Ectodermal cell (in vitro differentiated cells): ENCODE measurements around the gene RER1.

Experiments
- H3K27ac ChIP-seq: 2 replicates; pipeline ENCODE4 v1.7.0; 2013; ENCODE audit warnings: mild to moderate bottlenecking, low read depth, low read length; ENCODE audit not compliant: insufficient read depth, poor library complexity, severe bottlenecking
- H3K27me3 ChIP-seq: 2 replicates; pipeline ENCODE4 v1.7.0; 2013; ENCODE audit warnings: mild to moderate bottlenecking, low read length; ENCODE audit not compliant: insufficient read depth, control insufficient read depth, poor library complexity, severe bottlenecking
- H3K36me3 ChIP-seq: one replicate; pipeline ENCODE4 v1.7.0; 2013; ENCODE audit warnings: low read length; ENCODE audit not compliant: control insufficient read depth, insufficient read depth
- H3K4me1 ChIP-seq: one replicate; pipeline ENCODE4 v1.7.0; 2013; ENCODE audit warnings: low read length; ENCODE audit not compliant: control insufficient read depth, insufficient read depth
- H3K4me3 ChIP-seq: 2 replicates; pipeline ENCODE4 v1.7.0; 2013; ENCODE audit warnings: low read depth, low read length, control low read depth; ENCODE audit not compliant: insufficient read depth
- H3K9me3 ChIP-seq: 2 replicates; pipeline ENCODE4 v1.7.0; 2013; ENCODE audit warnings: mild to moderate bottlenecking, low read length, moderate library complexity; ENCODE audit not compliant: control insufficient read depth
- WGBS, 2 experiments: methylation state at CpG; one replicate each; pipeline ENCODE4 v1.1.7; 2013; ENCODE audit warnings: missing lambda C conversion rate in 2 of 2; 5-methylcytosine and 5-hydroxymethylcytosine counted together

Gene RER1

GRCh38 chr1:2394220-2394619 lies 2.6 kb downstream of the RER1 start:
- H3K9me3 ChIP-seq = no peaks in the 10 kb centered on the region
- WGBS, 2 experiments = 96 to 97% methylated on average over 7 of the region's 7 CpGs
- H3K27ac ChIP-seq = no peak overlapping the region
- H3K27me3 ChIP-seq = no peaks in the 10 kb centered on the region
- H3K36me3 ChIP-seq = peaks cover 14% of the 10 kb centered on the region
- H3K4me1 ChIP-seq = peaks cover 11% of the 10 kb centered on the region
- no peak overlapping the region for H3K4me3 ChIP-seq

GRCh38 chr1:2394761-2395160 lies 3.1 kb downstream of the RER1 start:
- 94 to 96% methylated on average over 11 of the region's 11 CpGs for WGBS, 2 experiments
- H3K27me3 ChIP-seq = no peaks in the 10 kb centered on the region
- H3K9me3 ChIP-seq = no peaks in the 10 kb centered on the region
- H3K36me3 ChIP-seq = peaks cover 18% of the 10 kb centered on the region
- H3K4me1 ChIP-seq = peaks cover 11% of the 10 kb centered on the region
- no peak overlapping the region for H3K4me3 ChIP-seq
- no peak overlapping the region for H3K27ac ChIP-seq

GRCh38 chr1:2395245-2395644 lies 3.6 kb downstream of the RER1 start:
- 90 to 91% methylated on average over 10 of the region's 10 CpGs for WGBS, 2 experiments
- H3K4me3 ChIP-seq = no peak overlapping the region
- H3K27ac ChIP-seq = no peak overlapping the region
- no peaks in the 10 kb centered on the region for H3K27me3 ChIP-seq
- H3K4me1 ChIP-seq = peaks cover 8% of the 10 kb centered on the region
- H3K9me3 ChIP-seq = no peaks in the 10 kb centered on the region
- peaks cover 22% of the 10 kb centered on the region for H3K36me3 ChIP-seq

DNA sequence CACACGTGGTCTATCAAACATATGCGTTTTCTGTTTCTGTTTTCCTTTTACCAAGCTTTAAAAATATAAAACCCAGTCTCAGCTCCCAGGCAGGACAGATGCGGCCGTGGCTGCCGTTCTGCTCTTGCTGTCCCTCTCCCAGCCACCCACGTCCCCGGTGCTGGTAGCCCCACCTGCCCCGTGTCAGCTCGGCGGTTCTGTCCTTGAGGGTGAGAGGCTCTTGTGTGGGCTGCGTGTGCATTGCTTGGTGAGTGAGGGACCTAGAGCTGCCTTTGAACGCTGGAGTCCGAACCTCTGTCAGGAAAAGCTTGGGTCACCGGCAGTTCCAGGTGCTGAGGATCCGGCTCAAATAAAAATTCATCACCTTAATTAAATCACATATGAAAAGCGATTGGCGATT lies 4.4 kb downstream of the RER1 start:
- Histone ChIP-seq H3K9me3 (no peaks in the 10 kb centered on the region), H3K4me3 (no peak overlapping the region), H3K36me3 (peaks cover 26% of the 10 kb centered on the region), H3K27ac (no peak overlapping the region), H3K4me1 (peaks cover 5% of the 10 kb centered on the region), H3K27me3 (no peaks in the 10 kb centered on the region)
- 90 to 94% methylated on average over 14 to 15 of the region's 17 CpGs for WGBS, 2 experiments

- 96 to 98% methylated on average over 5 of the region's 5 CpGs for WGBS, 2 experiments
- no peaks in the 10 kb centered on the region for H3K27me3 ChIP-seq
- H3K4me3 ChIP-seq = no peak overlapping the region
- H3K27ac ChIP-seq = no peak overlapping the region
- peaks cover 5% of the 10 kb centered on the region for H3K4me1 ChIP-seq
- no peaks in the 10 kb centered on the region for H3K9me3 ChIP-seq
- peaks cover 26% of the 10 kb centered on the region for H3K36me3 ChIP-seq
These were observed 4.8 kb downstream of the RER1 start for GRCh38 chr1:2396476-2396875.

DNA sequence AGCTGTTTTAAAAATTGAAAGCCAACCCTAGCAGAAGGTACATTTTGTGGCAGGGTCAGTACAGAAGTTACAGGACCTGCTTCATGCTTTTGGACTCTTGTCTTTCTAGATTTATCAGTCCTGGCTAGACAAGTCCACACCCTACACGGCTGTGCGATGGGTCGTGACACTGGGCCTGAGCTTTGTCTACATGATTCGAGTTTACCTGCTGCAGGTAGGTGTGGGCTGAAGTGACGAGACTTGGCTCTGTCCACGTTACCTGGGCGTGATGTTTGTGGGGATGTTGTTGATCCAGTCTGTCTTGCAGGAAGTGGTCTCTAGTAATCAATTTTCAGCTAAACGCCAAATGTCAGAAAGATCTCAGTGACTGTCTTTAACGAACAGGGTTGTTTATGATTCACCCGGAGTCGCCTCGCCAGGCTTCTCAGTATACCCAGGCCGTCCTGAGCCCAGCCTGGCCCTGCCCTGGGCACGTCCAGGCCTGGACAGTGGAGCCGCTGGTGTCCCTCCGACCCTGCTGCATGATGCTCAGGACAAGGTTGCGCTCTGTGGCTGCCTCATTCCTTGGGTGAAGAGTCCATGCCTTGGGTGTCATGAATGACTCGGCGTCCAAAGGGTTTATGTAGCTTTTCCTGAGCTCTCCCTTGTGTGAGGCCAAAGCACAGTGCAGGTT lies 5.5 kb downstream of the RER1 start:
- peaks cover 26% of the 10 kb centered on the region for H3K36me3 ChIP-seq
- 96 to 97% methylated on average over 19 of the region's 19 CpGs for WGBS, 2 experiments
- no peak overlapping the region for H3K4me3 ChIP-seq
- no peak overlapping the region for H3K27ac ChIP-seq
- peaks cover 5% of the 10 kb centered on the region for H3K4me1 ChIP-seq
- no peaks in the 10 kb centered on the region for H3K27me3 ChIP-seq
- H3K9me3 ChIP-seq = no peaks in the 10 kb centered on the region

DNA sequence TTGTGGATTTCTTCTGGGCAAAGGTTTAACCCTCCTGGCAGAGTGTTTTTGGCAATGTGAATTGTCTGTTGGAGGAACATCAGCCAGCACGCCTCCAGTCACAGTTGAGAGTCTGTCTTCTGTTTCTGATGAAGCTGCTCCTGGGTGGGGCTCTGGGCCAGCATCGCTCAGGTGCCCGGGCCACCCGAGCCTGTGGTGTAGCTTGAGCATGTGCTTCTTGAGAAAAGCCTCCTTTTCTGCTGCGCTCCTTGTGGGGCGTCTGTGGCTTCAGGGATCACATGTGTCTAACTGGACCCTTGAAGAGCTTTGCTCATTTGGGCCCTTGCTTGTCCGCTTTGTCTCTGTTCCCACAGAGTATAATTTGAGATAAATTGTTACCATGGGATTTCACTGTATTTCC lies 7.2 kb downstream of the RER1 start:
- Histone ChIP-seq H3K9me3 (no peaks in the 10 kb centered on the region), H3K4me1 (no peaks in the 10 kb centered on the region), H3K27ac (no peak overlapping the region), H3K4me3 (no peak overlapping the region), H3K36me3 (peaks cover 37% of the 10 kb centered on the region), H3K27me3 (no peaks in the 10 kb centered on the region)
- WGBS, 2 experiments = 97% methylated on average over 7 of the region's 7 CpGs

DNA sequence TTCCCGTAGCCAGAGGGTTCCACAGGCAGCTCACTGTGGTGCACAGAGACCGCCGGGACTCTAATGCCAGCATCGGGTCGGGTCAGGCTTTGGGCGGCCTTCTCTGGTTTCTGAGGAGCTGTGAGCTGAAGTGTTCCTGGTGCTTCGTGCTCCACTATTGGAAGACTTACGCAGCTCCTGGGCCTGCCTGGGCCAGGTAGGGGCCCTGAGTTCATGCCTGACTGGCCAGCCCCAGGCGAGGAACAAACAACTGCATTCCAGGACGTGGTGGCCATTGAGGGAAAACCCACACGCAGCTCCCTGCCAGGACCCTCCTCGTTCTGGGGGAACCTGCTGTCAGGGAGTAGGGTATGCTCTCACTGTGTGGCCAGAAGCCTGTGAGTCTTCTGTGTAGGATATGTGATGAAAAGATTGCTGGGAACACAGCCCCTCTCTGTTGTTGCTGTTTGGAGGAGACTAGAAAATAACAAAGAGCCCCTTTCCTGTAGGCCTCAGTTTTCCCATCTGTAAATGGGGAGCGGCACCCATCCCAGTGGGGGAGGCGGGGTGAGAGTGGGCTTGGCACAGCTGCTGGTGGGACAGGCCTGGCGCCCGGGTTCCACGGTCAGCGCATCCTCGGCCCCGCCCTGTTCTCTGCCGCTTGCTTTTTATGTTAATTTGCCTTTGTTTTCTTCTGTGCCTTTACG lies 8.4 kb downstream of the RER1 start:
- Histone ChIP-seq H3K4me1 (no peaks in the 10 kb centered on the region), H3K27me3 (no peaks in the 10 kb centered on the region), H3K36me3 (peaks cover 38% of the 10 kb centered on the region), H3K4me3 (no peak overlapping the region), H3K27ac (no peak overlapping the region), H3K9me3 (no peaks in the 10 kb centered on the region)
- WGBS, 2 experiments = 94 to 96% methylated on average over 22 of the region's 22 CpGs

GRCh38 chr1:2400576-2400909 lies 8.9 kb downstream of the RER1 start:
- Histone ChIP-seq H3K4me3 (no peak overlapping the region), H3K27me3 (no peaks in the 10 kb centered on the region), H3K4me1 (no peaks in the 10 kb centered on the region), H3K36me3 (peaks cover 38% of the 10 kb centered on the region), H3K9me3 (no peaks in the 10 kb centered on the region), H3K27ac (no peak overlapping the region)
- 96 to 97% methylated on average over 10 of the region's 10 CpGs for WGBS, 2 experiments

DNA sequence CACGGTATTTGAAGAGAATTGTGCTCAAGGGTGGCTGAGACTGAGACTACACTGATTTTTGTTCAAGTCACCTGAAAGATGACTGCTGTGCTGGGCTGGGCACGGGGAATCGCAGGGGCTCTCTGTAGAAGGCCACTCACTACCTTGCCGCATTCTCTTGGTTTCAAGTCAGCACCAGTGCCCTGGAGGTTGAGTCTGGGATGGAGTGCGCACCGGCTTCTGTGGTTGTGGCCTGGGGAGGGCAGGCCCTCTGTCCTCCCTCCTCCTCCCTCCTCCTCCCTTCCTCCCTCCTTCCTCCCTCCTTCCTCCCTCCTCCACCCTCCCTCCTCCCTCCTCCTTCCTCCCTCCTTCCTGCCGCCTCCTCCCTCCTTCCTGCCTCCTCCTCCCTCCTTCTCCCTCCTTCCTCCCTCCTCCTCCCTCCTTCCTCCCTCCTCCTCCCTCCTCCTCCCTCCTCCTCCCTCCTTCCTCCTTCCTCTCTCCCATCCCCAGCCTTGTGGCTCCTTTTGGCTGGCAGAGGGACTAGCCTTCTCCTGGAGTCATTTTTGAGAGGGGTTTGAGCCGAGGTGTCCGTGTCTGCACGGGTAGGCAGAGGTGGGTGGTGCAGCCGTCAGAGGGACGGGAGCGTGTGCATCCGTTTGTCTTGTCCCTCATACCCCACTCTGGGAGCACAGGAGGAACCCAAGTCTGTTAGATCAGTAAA lies 9.5 kb downstream of the RER1 start:
- H3K4me3 ChIP-seq = no peak overlapping the region
- H3K27me3 ChIP-seq = no peaks in the 10 kb centered on the region
- H3K4me1 ChIP-seq = no peaks in the 10 kb centered on the region
- 97 to 98% methylated on average over 13 of the region's 14 CpGs for WGBS, 2 experiments
- no peak overlapping the region for H3K27ac ChIP-seq
- no peaks in the 10 kb centered on the region for H3K9me3 ChIP-seq
- H3K36me3 ChIP-seq = peaks cover 38% of the 10 kb centered on the region
